HepG2 (cell line): ENCODE measurements around the gene GLE1. TPM values are rescaled to one million over a fixed set of nuclear protein-coding genes. Genes with fewer than 3 reads are reported as not detected.
A peak's percentile ranks its signal among the peaks of the same experiment; 100 is the strongest.

Experiments
- FOXK1 ChIP-seq: sonication (generic); formaldehyde crosslinking; IDR thresholded peaks from 2 replicates; pipeline ENCODE4 v1.4.0; 2020; ENCODE audit warnings: low read depth, missing genetic modification reagents, borderline replicate concordance
- HDAC1 ChIP-seq: sonication (generic); formaldehyde crosslinking; IDR thresholded peaks from 2 replicates; pipeline ENCODE4 v1.5.1; 2020; ENCODE audit warnings: mild to moderate bottlenecking, missing genetic modification reagents
- NCOA2 ChIP-seq: sonication (generic); formaldehyde crosslinking; IDR thresholded peaks from 2 replicates; pipeline ENCODE4 v1.8.0; 2022; ENCODE audit warnings: inconsistent platforms
- NFATC3 ChIP-seq: sonication (generic); formaldehyde crosslinking; IDR thresholded peaks from 2 replicates; pipeline ENCODE4 v1.5.1; 2020; ENCODE audit warnings: mild to moderate bottlenecking, missing genetic modification reagents
- NFIB ChIP-seq: sonication (generic); formaldehyde crosslinking; IDR thresholded peaks from 2 replicates; pipeline ENCODE4 v1.9.0; 2021; ENCODE audit warnings: missing genetic modification reagents, mild to moderate bottlenecking, borderline replicate concordance
- NONO ChIP-seq, 2 experiments: fragments of 450-650 bp in 1 of 2; sonication (generic) in 1 of 2; formaldehyde crosslinking in 1 of 2; IDR thresholded peaks in 1 of 2; conservative IDR thresholded peaks in 1 of 2; 2 replicates each; pipeline versions ENCODE4 v1.6.1 to v1.8.0; 2017 to 2022; ENCODE audit warnings: mild to moderate bottlenecking in 1 of 2, missing genetic modification reagents in 1 of 2, moderate library complexity in 1 of 2
- RXRA ChIP-seq: sonication (generic); formaldehyde crosslinking; IDR thresholded peaks from 2 replicates; pipeline ENCODE4 v1.5.1; 2020; ENCODE audit warnings: missing genetic modification reagents
- SPEN ChIP-seq: sonication (generic); formaldehyde crosslinking; IDR thresholded peaks from 2 replicates; pipeline ENCODE4 v1.5.1; 2020; ENCODE audit warnings: low read depth, mild to moderate bottlenecking, missing genetic modification reagents
- TBX3 ChIP-seq: fragments of 450-650 bp; IDR thresholded peaks from 2 replicates; pipeline ENCODE4 v1.6.1; 2017; ENCODE audit warnings: antibody characterized with exemption, mild to moderate bottlenecking, inconsistent platforms, borderline replicate concordance
- ZNF136 ChIP-seq: sonication (generic); formaldehyde crosslinking; IDR thresholded peaks from 2 replicates; pipeline ENCODE4 v1.8.1; 2022; ENCODE audit warnings: low read depth, mild to moderate bottlenecking, moderate library complexity, missing genetic modification reagents
- ZNF205 ChIP-seq: IDR thresholded peaks from 2 replicates; pipeline ENCODE4 v1.6.1; 2018; ENCODE audit warnings: missing biosample characterization, missing genetic modification reagents
- ZNF24 ChIP-seq: fragments of 450-650 bp; IDR thresholded peaks from 2 replicates; pipeline ENCODE4 v1.6.1; 2017; ENCODE audit warnings: antibody characterized with exemption, mild to moderate bottlenecking
- ZNF451 ChIP-seq: sonication (generic); formaldehyde crosslinking; IDR thresholded peaks from 2 replicates; pipeline ENCODE4 v1.5.0; 2020; ENCODE audit warnings: mild to moderate bottlenecking, missing genetic modification reagents
- ZNF543 ChIP-seq: sonication (generic); formaldehyde crosslinking; IDR thresholded peaks from 2 replicates; pipeline ENCODE4 v1.4.0; 2020; ENCODE audit warnings: mild to moderate bottlenecking, missing genetic modification reagents
- ZNF569 ChIP-seq: sonication (generic); formaldehyde crosslinking; IDR thresholded peaks from 2 replicates; pipeline ENCODE4 v1.5.0; 2020; ENCODE audit warnings: mild to moderate bottlenecking, missing genetic modification reagents, moderate library complexity, borderline replicate concordance
- ZNF749 ChIP-seq: sonication (generic); formaldehyde crosslinking; IDR thresholded peaks from 2 replicates; pipeline ENCODE4 v1.8.0; 2022; ENCODE audit warnings: mild to moderate bottlenecking, missing genetic modification reagents, moderate library complexity, borderline replicate concordance
- polyA plus RNA-seq, 8 experiments: library from polyadenylated mRNA; depleted of rRNA in 3 of 8; stranded (reverse) in 7 of 8; unstranded in 1 of 8; fragments of >200 nt; fragmentation: Illumina TruSeq in 4 of 8; extraction: Trizol in 4 of 8; gene quantifications; 2 replicates each; pipeline versions ENCODE4 v1.2.1 to v1.2.3, GENCODE V29; 2011 to 2016; ENCODE audit warnings: low read depth in 4 of 8, missing spikeins in 1 of 8, mixed read lengths in 1 of 8; ENCODE audit not compliant: insufficient read depth in 1 of 8
- total RNA-seq, 5 experiments: library from RNA; depleted of rRNA; stranded (reverse); fragments of >200 nt; fragmentation: Illumina TruSeq; extraction: Trizol; gene quantifications; 2 replicates each; pipeline ENCODE4 v1.2.3, GENCODE V29; 2016; ENCODE audit warnings: low read depth in 1 of 5
- TF ChIP-seq, protein P1 (sequence below): IDR thresholded peaks from 2 replicates; pipeline ENCODE4 v1.6.1; 2016; ENCODE audit warnings: control low read depth
- TF ChIP-seq, protein P2 (sequence below): sonication (generic); formaldehyde crosslinking; IDR thresholded peaks from 2 replicates; pipeline ENCODE4 v1.9.0; 2021; ENCODE audit warnings: missing genetic modification reagents, borderline replicate concordance
- TF ChIP-seq, protein P3 (sequence below): sonication (generic); formaldehyde crosslinking; IDR thresholded peaks from 2 replicates; pipeline ENCODE4 v1.4.0; 2020; ENCODE audit warnings: mild to moderate bottlenecking, missing genetic modification reagents
- TF ChIP-seq, protein P4 (sequence below): sonication (generic); formaldehyde crosslinking; IDR thresholded peaks from 2 replicates; pipeline ENCODE4 v1.4.0; 2020; ENCODE audit warnings: mild to moderate bottlenecking, missing genetic modification reagents
- TF ChIP-seq, protein P5 (sequence below): sonication (generic); formaldehyde crosslinking; IDR thresholded peaks from 2 replicates; pipeline ENCODE4 v1.4.0; 2020; ENCODE audit warnings: mild to moderate bottlenecking, low read depth, missing genetic modification reagents
- TF ChIP-seq, protein P6 (sequence below): sonication (generic); formaldehyde crosslinking; IDR thresholded peaks from 2 replicates; pipeline ENCODE4 v1.8.1; 2023; ENCODE audit warnings: missing genetic modification reagents, inconsistent platforms, borderline replicate concordance

GLE1 gene
- total and polyA plus RNA-seq, 2 of the 13 experiments (the other 11 are each of a cell fraction or from before 2014, with no cell fraction given) = 14.7 to 28.8 TPM

DNA sequence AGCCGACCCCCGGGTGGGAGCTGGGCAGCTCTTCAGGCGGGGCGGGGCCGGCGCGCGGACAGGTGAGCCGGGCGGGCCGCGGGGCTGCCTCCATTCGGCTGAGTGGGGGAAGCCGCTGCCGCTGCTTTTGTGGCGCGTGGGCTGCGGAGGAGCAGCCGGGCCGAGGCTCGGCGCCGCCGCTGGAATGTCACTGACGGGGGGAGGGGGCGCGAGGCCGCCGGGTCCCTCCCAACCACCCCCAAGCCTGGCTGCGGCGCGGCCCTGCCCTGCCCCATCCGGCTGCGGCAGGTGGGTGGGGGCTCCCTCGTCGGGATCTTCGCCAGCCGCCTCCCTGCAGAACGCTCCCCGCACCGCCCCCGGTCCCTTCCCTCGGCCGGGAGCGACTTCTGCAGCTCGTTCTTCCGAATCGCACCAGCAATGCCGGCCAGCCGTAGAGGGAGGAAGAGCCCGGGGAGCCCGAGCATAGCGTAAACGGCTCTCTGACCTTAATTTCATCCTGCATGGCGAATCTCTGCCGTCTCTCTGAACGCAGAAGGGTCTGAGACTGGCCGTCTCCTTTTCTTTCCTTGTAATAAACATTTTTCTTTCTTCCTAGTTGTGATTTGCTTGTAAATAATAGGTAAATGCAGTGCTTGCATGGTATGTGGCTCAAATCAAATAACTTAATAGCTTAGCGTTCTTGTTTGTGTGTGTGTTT lies 48.4 kb downstream of the GLE1 start (continued):
- 0 out of 2 replicates have a peak, but pooled peaks have one; percentile 11 for TF ChIP-seq ZNF451
- TF ChIP-seq NFATC3 (CRISPR knock-in tag) = no peak
- TF ChIP-seq, protein P1, sequence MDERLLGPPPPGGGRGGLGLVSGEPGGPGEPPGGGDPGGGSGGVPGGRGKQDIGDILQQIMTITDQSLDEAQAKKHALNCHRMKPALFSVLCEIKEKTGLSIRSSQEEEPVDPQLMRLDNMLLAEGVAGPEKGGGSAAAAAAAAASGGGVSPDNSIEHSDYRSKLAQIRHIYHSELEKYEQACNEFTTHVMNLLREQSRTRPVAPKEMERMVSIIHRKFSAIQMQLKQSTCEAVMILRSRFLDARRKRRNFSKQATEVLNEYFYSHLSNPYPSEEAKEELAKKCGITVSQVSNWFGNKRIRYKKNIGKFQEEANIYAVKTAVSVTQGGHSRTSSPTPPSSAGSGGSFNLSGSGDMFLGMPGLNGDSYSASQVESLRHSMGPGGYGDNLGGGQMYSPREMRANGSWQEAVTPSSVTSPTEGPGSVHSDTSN (CRISPR knock-in tag) = no peak
- TF ChIP-seq FOXK1 (CRISPR knock-in tag) = no peak
- TF ChIP-seq NCOA2 = no peak
- no peak for TF ChIP-seq ZNF136 (CRISPR knock-in tag)
- no peak for TF ChIP-seq NONO (IDR thresholded peaks at IDR 0.05)
- no peak for TF ChIP-seq NONO (CRISPR knock-in tag; conservative IDR thresholded peaks at IDR 0.05)
- TF ChIP-seq ZNF24 = no peak
- TF ChIP-seq ZNF569 = no peak
- no peak for TF ChIP-seq NFIB (CRISPR knock-in tag)
- TF ChIP-seq, protein P2, sequence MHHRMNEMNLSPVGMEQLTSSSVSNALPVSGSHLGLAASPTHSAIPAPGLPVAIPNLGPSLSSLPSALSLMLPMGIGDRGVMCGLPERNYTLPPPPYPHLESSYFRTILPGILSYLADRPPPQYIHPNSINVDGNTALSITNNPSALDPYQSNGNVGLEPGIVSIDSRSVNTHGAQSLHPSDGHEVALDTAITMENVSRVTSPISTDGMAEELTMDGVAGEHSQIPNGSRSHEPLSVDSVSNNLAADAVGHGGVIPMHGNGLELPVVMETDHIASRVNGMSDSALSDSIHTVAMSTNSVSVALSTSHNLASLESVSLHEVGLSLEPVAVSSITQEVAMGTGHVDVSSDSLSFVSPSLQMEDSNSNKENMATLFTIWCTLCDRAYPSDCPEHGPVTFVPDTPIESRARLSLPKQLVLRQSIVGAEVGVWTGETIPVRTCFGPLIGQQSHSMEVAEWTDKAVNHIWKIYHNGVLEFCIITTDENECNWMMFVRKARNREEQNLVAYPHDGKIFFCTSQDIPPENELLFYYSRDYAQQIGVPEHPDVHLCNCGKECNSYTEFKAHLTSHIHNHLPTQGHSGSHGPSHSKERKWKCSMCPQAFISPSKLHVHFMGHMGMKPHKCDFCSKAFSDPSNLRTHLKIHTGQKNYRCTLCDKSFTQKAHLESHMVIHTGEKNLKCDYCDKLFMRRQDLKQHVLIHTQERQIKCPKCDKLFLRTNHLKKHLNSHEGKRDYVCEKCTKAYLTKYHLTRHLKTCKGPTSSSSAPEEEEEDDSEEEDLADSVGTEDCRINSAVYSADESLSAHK = no peak
- TF ChIP-seq ZNF205 (CRISPR knock-in tag) = no peak
- TF ChIP-seq SPEN = peak; percentile 23; the same call in 1 of the 2 replicates
- TF ChIP-seq, protein P3, sequence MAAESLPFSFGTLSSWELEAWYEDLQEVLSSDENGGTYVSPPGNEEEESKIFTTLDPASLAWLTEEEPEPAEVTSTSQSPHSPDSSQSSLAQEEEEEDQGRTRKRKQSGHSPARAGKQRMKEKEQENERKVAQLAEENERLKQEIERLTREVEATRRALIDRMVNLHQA (CRISPR knock-in tag) = no peak
- peak; percentile 57; the same call in 1 of the 2 replicates for TF ChIP-seq RXRA (CRISPR knock-in tag)
- TF ChIP-seq, protein P4, sequence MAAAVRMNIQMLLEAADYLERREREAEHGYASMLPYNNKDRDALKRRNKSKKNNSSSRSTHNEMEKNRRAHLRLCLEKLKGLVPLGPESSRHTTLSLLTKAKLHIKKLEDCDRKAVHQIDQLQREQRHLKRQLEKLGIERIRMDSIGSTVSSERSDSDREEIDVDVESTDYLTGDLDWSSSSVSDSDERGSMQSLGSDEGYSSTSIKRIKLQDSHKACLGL = 0 out of 2 replicates have a peak, but pooled peaks have one; percentile 17
- no peak for TF ChIP-seq TBX3
- no peak for TF ChIP-seq ZNF543
- TF ChIP-seq, protein P5, sequence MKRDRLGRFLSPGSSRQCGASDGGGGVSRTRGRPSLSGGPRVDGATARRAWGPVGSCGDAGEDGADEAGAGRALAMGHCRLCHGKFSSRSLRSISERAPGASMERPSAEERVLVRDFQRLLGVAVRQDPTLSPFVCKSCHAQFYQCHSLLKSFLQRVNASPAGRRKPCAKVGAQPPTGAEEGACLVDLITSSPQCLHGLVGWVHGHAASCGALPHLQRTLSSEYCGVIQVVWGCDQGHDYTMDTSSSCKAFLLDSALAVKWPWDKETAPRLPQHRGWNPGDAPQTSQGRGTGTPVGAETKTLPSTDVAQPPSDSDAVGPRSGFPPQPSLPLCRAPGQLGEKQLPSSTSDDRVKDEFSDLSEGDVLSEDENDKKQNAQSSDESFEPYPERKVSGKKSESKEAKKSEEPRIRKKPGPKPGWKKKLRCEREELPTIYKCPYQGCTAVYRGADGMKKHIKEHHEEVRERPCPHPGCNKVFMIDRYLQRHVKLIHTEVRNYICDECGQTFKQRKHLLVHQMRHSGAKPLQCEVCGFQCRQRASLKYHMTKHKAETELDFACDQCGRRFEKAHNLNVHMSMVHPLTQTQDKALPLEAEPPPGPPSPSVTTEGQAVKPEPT (CRISPR knock-in tag) = 0 out of 2 replicates have a peak, but pooled peaks have one; percentile 9
- TF ChIP-seq HDAC1 (CRISPR knock-in tag) = no peak; the same call in 1 of the 2 replicates
- TF ChIP-seq, protein P6, sequence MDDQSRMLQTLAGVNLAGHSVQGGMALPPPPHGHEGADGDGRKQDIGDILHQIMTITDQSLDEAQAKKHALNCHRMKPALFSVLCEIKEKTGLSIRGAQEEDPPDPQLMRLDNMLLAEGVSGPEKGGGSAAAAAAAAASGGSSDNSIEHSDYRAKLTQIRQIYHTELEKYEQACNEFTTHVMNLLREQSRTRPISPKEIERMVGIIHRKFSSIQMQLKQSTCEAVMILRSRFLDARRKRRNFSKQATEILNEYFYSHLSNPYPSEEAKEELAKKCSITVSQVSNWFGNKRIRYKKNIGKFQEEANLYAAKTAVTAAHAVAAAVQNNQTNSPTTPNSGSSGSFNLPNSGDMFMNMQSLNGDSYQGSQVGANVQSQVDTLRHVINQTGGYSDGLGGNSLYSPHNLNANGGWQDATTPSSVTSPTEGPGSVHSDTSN = no peak
- no peak for TF ChIP-seq ZNF749 (CRISPR knock-in tag)
